ENCODE measurements around the gene RTP4. TPM values are rescaled to one million over a fixed set of nuclear protein-coding genes. Genes with fewer than 3 reads are reported as not detected.

The RTP4 gene
- total RNA-seq, 2 experiments from 2014 or later, result 0.43 to 0.81 TPM

Other genes with a start within 250 kb of the RTP4 start
- 10 to 100 TPM; 19.2 to 20.9 TPM for gene RPL39L, start 228.9 kb upstream of the RTP4 start, total RNA-seq
- gene RTP1, start 170.9 kb upstream of the RTP4 start, total RNA-seq, result not detected
- gene MASP1, start 76.6 kb upstream of the RTP4 start, total RNA-seq, result not detected

All from activated naive CD4-positive, alpha-beta T cell treated with anti-CD3 and anti-CD28 coated beads for 36 hours (primary cell).